Adrenal gland (tissue), 5 donors: ENCODE results near the gene SYT1.

Source experiments
- POLR2A ChIP-seq, 2 donors: fragments of 450-650 bp; IDR thresholded peaks; one replicate each; pipeline ENCODE4 v1.6.1; 2017; ENCODE audit warnings: antibody characterized with exemption in 2 of 2, mild to moderate bottlenecking in 2 of 2, moderate library complexity in 1 of 2
- TF ChIP-seq, protein P1 (sequence below), 6 experiments: fragments of 450-650 bp in 4 of 6; fragments of 200-600 bp in 2 of 6; sonication (generic) in 1 of 6; IDR thresholded peaks; 1 replicate in 5 of 6; 2 replicates in 1 of 6; pipeline versions ENCODE4 v1.5.1 to v1.8.0; 2016 to 2021; ENCODE audit warnings: antibody characterized with exemption in 6 of 6, mild to moderate bottlenecking in 2 of 6, moderate library complexity in 1 of 6
- donor health status: DM: no; HTN: no; CAD: no.

DNA sequence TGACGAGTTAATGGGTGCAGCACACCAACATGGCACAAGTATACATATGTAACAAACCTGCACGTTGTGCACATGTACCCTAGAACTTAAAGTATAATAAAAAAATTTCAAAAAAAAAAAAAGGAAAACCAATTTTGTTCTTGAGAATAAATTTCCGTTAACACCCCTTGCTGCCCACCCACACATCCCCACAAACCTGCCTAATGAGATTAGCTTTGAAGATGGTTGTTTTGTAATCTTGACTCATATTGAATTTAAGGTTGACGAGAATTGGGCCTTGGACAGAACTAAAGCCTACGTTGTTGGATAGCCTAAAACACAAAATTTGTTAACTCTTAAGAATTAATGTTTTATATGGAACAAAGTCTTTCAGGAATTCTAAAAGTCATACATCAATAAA lies 52.9 kb downstream of the SYT1 start:
- TF ChIP-seq, protein P1, sequence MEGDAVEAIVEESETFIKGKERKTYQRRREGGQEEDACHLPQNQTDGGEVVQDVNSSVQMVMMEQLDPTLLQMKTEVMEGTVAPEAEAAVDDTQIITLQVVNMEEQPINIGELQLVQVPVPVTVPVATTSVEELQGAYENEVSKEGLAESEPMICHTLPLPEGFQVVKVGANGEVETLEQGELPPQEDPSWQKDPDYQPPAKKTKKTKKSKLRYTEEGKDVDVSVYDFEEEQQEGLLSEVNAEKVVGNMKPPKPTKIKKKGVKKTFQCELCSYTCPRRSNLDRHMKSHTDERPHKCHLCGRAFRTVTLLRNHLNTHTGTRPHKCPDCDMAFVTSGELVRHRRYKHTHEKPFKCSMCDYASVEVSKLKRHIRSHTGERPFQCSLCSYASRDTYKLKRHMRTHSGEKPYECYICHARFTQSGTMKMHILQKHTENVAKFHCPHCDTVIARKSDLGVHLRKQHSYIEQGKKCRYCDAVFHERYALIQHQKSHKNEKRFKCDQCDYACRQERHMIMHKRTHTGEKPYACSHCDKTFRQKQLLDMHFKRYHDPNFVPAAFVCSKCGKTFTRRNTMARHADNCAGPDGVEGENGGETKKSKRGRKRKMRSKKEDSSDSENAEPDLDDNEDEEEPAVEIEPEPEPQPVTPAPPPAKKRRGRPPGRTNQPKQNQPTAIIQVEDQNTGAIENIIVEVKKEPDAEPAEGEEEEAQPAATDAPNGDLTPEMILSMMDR (IDR thresholded peaks at IDR 0.05): no peak
- no peak for TF ChIP-seq POLR2A (IDR thresholded peaks at IDR 0.05)
